GM18505 (cell line): Measurements from ENCODE around the gene KRT71.

Experiments
- ATAC-seq: cut with Tn5 transposase; IDR thresholded peaks from one replicate; pipeline ENCODE4 v1.9.1; 2021; ENCODE audit not compliant: unreplicated experiment
- POLR2A ChIP-seq: IDR thresholded peaks from 4 replicates; pipeline ENCODE4 v1.6.1; 2011; ENCODE audit warnings: borderline replicate concordance; ENCODE audit not compliant: insufficient read depth, insufficient read length; ENCODE audit errors: extremely low read depth

The KRT71 gene

DNA sequence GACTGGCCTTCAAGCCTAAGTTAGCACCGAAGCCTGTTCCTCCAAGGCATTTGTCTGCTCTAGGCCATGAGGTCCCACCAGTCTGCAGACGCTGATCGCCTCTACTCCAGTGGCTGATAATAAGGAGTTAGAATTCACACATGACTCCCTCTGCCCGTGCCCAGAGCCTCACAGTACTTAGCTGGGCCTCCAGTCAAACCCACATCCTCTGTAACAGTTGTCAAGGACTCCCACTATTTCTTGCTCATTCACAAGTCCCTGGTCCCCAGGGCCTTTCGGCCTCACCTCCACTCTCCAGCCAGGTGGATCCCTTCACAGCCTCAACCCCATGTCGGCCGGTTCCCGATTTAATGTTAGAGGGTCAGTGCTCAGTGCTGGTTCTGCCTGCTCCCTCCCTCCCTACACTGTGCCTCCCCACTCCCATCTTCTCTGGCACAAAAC, 26.4 kb downstream of the KRT71 start:
- TF ChIP-seq POLR2A: no peak
- ATAC-seq: no peak

GRCh38 chr12:52525661-52526499, 27.1 kb downstream of the KRT71 start:
- no peak for ATAC-seq

DNA sequence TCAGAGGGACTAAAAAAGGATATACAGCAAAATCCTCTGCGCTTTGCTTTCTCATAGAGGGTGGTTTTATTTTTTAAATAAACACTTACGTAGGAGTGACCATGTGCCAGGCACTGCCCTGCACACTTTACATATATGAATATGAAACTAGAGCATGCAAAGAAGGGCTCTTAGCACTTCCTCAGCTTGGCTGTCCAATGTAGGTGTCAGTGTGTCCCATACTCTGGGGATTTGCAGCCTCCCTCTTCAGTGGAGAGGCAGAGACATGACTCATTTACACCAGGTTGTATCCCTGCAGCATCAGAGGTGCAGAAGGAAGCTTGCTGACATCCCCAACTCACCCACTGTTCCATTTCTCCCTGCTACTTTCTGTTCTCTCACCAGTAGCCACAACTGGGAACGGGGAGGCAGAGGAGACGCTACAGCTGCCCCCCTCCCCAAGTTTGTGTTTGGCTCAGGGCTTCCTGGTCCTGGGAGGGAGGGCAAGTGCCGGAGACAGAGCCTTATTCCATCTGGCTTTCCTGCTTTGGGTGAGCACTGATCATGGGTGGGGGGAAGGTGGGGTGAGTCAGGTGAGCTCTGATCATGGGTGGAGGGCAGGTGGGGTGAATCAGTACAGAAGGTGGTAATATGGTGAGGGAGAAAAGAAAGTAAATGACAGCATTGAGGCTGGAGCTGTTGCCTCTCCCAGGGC, 27.9 kb downstream of the KRT71 start:
- ATAC-seq: no peak
- TF ChIP-seq POLR2A: no peak

More at GRCh38 chr12:52525661-52526499, 27.1 kb downstream of the KRT71 start:
- no peak for TF ChIP-seq POLR2A

GRCh38 chr12:52524241-52524897, 28.6 kb downstream of the KRT71 start:
- TF ChIP-seq POLR2A: no peak
- ATAC-seq: no peak

DNA sequence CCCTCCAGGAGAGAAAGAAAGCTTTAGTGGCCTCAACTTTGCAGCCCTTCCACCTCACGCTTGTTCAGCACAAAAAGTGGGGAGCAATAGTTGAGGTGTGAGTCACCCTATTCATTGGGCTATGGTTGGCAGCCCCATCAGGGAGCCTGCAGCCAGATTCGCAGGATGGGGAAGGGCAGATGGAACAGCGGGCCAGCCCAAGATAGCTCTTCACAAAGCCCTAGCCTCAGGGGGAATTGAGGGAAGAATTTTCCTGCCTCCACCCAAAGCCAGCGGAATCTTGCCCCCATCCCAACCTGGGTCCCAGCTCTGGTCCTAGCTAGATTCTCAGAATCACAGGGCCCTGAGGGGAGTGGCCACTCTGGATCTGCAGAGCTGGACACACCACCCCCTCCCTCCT, 29.1 kb downstream of the KRT71 start:
- no peak for TF ChIP-seq POLR2A
- no peak for ATAC-seq

GRCh38 chr12:52522346-52523011, 30.5 kb downstream of the KRT71 start:
- no peak for TF ChIP-seq POLR2A
- no peak for ATAC-seq

- TF ChIP-seq POLR2A: no peak
- ATAC-seq: no peak
Measured at GRCh38 chr12:52521568-52522266, 31.2 kb downstream of the KRT71 start.

DNA sequence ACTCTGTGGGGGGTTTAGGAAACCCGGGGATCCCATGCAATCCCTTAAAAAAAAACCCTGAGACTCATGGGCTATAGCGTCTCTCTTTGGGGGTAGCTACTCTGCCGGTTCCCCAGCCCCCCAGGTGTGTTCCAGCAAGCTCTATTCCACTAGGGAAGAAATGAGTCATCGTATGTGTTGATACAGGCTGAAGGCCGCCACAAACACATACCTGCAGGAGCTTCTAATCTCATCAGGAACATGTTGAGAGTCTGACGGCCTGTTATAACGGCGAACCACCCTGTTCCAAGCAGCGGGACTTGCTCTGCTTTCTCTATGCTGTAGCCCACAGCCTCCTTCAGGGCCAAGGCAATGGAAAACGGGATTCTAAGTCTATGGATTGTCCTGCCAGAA, 31.8 kb downstream of the KRT71 start:
- no peak for ATAC-seq

GRCh38 chr12:52519826-52520662, 32.9 kb downstream of the KRT71 start, which contains the start of gene KRT5:
TSS of gene KRT5 (minus strand) at chr12:52520394. CDS start at chr12:52520296, 98 bp downstream.
- TF ChIP-seq POLR2A: no peak
- ATAC-seq: no peak

More for the DNA sequence above, 31.8 kb downstream of the KRT71 start:
- no peak for TF ChIP-seq POLR2A

GRCh38 chr12:52519387-52519703, 33.6 kb downstream of the KRT71 start:
- ATAC-seq: no peak
- TF ChIP-seq POLR2A: no peak

GRCh38 chr12:52518574-52519386, 34.2 kb downstream of the KRT71 start:
- no peak for TF ChIP-seq POLR2A
- no peak for ATAC-seq
